ENCODE measurements around the gene ANGPTL8. TPM values are rescaled to one million over a fixed set of nuclear protein-coding genes. Genes with fewer than 3 reads are reported as not detected.

Gene ANGPTL8, protein sequence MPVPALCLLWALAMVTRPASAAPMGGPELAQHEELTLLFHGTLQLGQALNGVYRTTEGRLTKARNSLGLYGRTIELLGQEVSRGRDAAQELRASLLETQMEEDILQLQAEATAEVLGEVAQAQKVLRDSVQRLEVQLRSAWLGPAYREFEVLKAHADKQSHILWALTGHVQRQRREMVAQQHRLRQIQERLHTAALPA
- total RNA-seq = not detected

- Mint-ChIP-seq H3K9me3 (no peaks in the 10 kb centered on the region), H3K27ac (no peak within 1 kb of the TSS), H3K4me1 (peaks cover 4% of the 10 kb centered on the region), H3K27me3 (peaks cover 16% of the 10 kb centered on the region), H3K36me3 (ENCODE audit: low read depth) (no peaks in the 10 kb centered on the region), H3K4me3 (no peak within 1 kb of the TSS)
- no peak for ATAC-seq (replicated peaks)
Observed at GRCh38 chr19:11239377-11240000, at the start of gene ANGPTL8. TSS of gene ANGPTL8 (plus strand) at chr19:11239619. CDS start at chr19:11239638, 19 bp downstream.

DNA sequence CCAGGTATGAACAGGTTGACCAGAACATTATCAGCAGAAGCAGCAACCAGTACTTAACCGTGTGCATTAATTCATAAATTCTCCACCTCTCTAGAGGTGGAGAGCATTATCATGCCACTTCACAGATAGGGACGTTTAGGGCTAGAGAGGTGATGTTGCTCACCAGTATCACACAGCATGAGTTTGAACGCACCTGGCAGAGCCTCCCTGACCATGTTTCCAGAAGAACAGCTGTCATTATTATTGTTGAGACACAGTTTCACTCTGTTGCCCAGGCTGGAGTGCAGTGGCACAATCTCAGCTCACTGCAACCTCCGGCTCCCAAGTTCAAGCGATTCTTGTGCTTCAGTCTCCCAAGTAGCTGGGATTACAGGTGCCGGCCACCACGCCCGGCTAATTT is 48.9 kb upstream of the ANGPTL8 start:
- no peaks in the 10 kb centered on the region for H3K9me3 Mint-ChIP-seq
- no peaks in the 10 kb centered on the region for H3K4me1 Mint-ChIP-seq
- peaks cover 2% of the 10 kb centered on the region for H3K27me3 Mint-ChIP-seq
- no peak for ATAC-seq (replicated peaks)
- H3K4me3 Mint-ChIP-seq = no peak overlapping the region
- H3K36me3 Mint-ChIP-seq (ENCODE audit: low read depth) = no peaks in the 10 kb centered on the region
- no peak overlapping the region for H3K27ac Mint-ChIP-seq

DNA sequence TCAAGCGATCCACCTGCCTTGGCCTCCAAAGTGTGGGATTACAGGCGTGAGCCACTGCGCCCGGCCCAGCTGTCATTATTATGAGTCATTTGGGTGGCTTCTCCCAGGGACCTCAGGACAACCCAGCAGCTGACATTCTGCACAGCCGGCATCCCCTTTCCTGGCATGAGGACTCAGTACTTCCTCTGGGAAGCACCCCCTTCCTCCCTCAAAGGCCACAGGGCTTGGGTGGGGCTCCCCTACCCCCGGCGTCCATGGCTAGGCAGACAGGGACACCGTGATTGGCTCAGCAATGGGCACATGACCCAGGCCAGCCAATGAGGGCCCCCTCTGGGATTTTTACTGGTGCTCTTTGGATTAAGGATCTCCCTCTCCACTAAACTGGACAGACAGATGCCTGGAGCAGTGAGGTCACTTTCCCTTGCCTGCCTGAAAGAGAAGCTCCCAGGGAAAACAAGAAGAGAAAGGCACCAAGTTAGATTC is 48.1 kb upstream of the ANGPTL8 start:
- ATAC-seq (replicated peaks) = peak; percentile 58
- Mint-ChIP-seq H3K4me1 (no peaks in the 10 kb centered on the region), H3K9me3 (no peaks in the 10 kb centered on the region), H3K27me3 (peaks cover 6% of the 10 kb centered on the region), H3K27ac (no peak overlapping the region), H3K36me3 (ENCODE audit: low read depth) (no peaks in the 10 kb centered on the region), H3K4me3 (no peak overlapping the region)

- ATAC-seq (replicated peaks) = no peak
- no peaks in the 10 kb centered on the region for H3K36me3 Mint-ChIP-seq (ENCODE audit: low read depth)
- peaks cover 9% of the 10 kb centered on the region for H3K27me3 Mint-ChIP-seq
- no peak overlapping the region for H3K27ac Mint-ChIP-seq
- H3K4me3 Mint-ChIP-seq = no peak overlapping the region
- H3K9me3 Mint-ChIP-seq = no peaks in the 10 kb centered on the region
- no peaks in the 10 kb centered on the region for H3K4me1 Mint-ChIP-seq
Observed at GRCh38 chr19:11191934-11192333, 47.5 kb upstream of the ANGPTL8 start.

DNA sequence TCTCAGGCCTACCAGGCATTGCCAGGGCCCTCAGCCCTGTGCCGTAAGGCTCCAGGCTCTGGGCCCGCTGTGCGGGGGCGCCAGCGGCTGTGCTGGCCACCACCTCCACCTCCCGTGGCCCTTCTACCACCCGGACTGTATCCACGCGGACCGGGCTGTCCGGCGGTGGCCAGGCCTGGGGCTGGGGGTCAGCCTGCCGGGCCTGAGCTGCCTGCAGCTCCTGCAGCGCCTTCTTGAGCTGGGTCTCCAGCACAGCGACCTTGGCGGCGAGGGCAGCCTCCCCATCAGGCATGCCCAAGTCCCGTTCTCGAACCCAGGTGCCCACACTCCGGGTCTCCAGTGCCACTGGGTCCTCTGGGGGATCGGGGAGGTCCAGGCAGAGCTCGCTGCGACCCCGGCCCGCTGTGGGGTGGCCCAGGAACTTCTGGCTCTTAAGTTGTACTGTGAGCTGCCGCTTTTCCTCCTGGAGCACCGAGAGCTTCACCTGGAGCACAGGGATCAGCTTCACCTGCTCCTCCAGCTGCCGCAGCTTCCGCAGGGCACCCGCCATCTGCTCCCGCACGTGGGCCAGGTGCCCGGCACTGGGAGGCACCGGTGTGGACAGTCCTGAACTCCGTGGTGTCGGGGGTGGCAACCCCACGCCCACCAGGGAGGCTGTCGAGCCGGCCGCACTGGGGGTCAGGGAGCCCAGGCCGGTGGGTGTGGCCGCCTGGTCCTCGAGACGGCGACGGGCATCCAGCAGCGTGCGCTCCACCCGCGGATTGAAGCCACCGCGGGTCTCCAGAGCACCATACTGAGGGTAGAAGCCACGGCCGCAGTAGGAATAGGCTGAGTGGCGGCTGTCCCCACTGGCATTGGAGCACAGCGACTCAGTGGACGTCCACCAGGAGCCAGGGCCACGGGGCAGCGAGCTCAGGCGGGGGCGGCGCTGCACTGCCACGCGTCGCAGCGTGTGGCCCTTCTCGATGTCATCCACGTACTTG is 46.2 kb upstream of the ANGPTL8 start:
- Mint-ChIP-seq H3K9me3 (no peaks in the 10 kb centered on the region), H3K36me3 (ENCODE audit: low read depth) (no peaks in the 10 kb centered on the region), H3K27me3 (peaks cover 9% of the 10 kb centered on the region), H3K4me1 (no peaks in the 10 kb centered on the region), H3K4me3 (no peak overlapping the region), H3K27ac (no peak overlapping the region)
- no peak for ATAC-seq (replicated peaks)

DNA sequence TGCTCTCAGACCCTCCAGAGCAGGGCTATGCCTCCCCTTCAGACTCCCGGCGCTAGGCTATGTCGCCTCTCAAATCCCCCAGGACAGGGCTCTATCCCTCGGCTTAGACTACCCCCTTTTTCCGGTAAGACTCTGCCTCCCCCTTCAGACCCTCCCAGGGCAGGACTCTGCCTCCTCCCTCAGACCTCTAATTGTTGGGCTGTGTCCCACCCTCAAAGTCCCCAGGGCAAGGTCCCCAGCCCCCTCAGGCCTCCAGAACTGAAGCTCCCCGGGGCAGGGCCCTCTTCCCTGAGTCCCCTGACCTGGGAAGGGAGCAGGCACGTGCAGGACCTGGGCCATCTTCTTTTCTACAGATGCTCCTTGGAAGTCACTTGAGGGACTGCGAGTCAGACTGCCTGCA is 45.2 kb upstream of the ANGPTL8 start:
- Mint-ChIP-seq H3K27ac (no peak overlapping the region), H3K4me3 (no peak overlapping the region), H3K4me1 (no peaks in the 10 kb centered on the region), H3K9me3 (no peaks in the 10 kb centered on the region), H3K27me3 (peaks cover 9% of the 10 kb centered on the region), H3K36me3 (ENCODE audit: low read depth) (no peaks in the 10 kb centered on the region)
- ATAC-seq (replicated peaks) = no peak

- Mint-ChIP-seq H3K9me3 (no peaks in the 10 kb centered on the region), H3K4me1 (no peaks in the 10 kb centered on the region), H3K27me3 (peaks cover 9% of the 10 kb centered on the region), H3K27ac (no peak overlapping the region), H3K36me3 (ENCODE audit: low read depth) (no peaks in the 10 kb centered on the region), H3K4me3 (no peak overlapping the region)
- ATAC-seq (replicated peaks) = no peak
Observed at GRCh38 chr19:11194656-11195558, 44.5 kb upstream of the ANGPTL8 start.

DNA sequence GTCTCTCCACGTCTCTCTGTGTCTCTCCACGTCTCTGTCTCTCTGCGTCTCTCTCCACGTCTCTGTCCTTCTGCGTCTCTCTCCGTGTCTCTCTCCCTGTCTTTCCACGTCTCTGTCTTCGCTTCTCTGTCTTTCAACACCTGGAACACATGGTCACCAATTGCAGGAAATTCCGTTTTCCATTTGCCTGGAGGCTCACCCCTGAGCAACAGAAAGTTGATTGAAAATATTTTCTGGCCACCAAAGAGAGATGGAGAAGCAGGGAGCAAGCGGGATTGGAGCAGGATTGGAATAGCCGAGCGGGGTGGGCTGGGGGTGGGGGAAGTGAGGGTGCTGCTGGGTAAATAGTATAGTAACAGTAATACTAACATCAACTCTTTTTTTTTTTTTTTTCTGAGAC is 43.7 kb upstream of the ANGPTL8 start:
- Mint-ChIP-seq H3K27ac (no peak overlapping the region), H3K9me3 (no peaks in the 10 kb centered on the region), H3K4me1 (no peaks in the 10 kb centered on the region), H3K36me3 (ENCODE audit: low read depth) (no peaks in the 10 kb centered on the region), H3K4me3 (no peak overlapping the region), H3K27me3 (peaks cover 9% of the 10 kb centered on the region)
- ATAC-seq (replicated peaks) = no peak

DNA sequence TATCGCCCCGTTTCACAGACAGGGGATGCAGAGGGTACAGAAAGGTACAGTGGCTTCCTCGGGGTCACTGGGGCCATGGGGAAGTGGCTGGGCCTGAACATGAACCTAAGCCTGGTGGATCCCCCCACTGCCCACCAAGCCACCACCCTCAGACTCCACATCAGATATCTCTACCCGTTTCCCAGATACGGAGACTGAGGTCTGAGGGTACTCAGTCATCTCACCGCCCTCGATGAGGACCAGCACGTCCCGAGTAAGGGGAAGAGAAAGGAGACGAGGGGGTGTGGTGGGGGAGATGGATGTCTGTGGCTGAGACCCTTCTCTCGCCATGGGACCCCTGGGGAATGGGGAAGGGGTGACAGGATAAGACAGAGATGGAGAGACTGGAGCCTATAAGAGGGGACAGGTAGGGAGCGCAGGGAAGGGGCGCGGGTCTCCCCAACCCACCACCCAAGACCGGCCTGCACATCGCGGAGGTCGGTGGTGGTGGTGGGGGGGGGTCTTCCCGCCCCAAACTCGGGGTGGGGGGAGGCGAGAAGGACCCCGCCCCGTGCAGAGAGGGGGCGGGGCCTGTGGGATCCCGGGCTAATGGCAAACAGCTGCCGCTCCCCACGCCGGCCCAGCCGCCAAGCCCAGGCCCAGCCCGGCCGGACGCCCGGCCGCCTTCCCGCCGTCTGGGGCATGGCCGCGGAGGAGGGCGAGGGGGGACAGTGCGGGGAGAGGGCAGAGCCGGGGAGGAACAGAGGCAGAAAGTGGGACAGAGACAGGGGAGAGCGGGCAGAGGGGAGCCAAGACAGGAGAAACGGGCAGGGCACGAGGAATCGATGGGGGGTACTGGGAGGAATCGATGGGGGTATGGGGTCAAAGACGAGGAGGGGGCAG is 42.8 kb upstream of the ANGPTL8 start:
- Mint-ChIP-seq H3K4me3 (peak overlapping the region; percentile 55), H3K9me3 (no peaks in the 10 kb centered on the region), H3K36me3 (ENCODE audit: low read depth) (no peaks in the 10 kb centered on the region), H3K4me1 (no peaks in the 10 kb centered on the region), H3K27ac (no peak overlapping the region), H3K27me3 (peaks cover 9% of the 10 kb centered on the region)
- no peak for ATAC-seq (replicated peaks)

- Mint-ChIP-seq H3K27ac (no peak within 1 kb of the TSS), H3K27me3 (peaks cover 9% of the 10 kb centered on the region), H3K4me1 (no peaks in the 10 kb centered on the region), H3K9me3 (no peaks in the 10 kb centered on the region), H3K4me3 (peak within 1 kb of the TSS; percentile 62), H3K36me3 (ENCODE audit: low read depth) (no peaks in the 10 kb centered on the region)
- ATAC-seq (replicated peaks) = peak; percentile 94
Observed at GRCh38 chr19:11197291-11198174, 41.9 kb upstream of the ANGPTL8 start, which contains the start of gene KANK2. TSS of gene KANK2 (minus strand) at chr19:11197545. CDS start at chr19:11194511, 3,034 bp downstream.

GRCh38 chr19:11198175-11198534 is 41.3 kb upstream of the ANGPTL8 start:
- ATAC-seq (replicated peaks) = no peak
- H3K27me3 Mint-ChIP-seq = peaks cover 12% of the 10 kb centered on the region

DNA sequence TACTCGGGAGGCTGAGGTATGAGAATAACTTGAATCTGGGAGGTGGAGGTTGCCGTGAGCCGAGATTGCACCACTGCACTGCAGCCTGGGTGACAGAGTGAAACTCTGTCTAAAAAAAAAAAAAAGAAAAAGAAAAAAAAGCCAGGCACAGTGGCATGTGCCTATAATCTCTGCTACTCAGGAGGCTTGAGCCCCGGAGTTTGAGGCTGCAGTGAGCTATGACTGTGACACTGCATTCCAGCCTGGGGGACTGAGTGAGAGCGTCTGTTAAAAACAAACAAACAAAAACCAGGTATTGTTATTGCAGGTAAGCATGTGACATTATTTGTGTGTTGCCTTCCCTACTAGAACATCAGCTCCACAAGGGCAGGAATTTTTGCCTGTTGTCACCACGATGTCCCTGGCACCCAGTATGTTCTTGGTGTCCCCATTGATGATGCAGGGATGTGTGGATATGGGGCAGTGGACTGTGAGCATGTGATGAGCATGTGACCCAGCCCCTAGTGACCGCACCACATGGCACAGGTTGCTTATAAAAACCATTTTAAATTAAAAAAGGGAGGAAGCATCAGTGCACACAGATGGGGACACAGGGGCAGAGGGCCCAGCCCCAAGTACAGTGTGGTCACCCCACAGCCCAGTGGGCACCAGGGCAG is 40.5 kb upstream of the ANGPTL8 start:
- Mint-ChIP-seq H3K4me1 (no peaks in the 10 kb centered on the region), H3K27me3 (peaks cover 12% of the 10 kb centered on the region), H3K27ac (no peak overlapping the region), H3K36me3 (ENCODE audit: low read depth) (no peaks in the 10 kb centered on the region), H3K4me3 (no peak overlapping the region), H3K9me3 (no peaks in the 10 kb centered on the region)
- no peak for ATAC-seq (replicated peaks)

More at GRCh38 chr19:11198175-11198534, 41.3 kb upstream of the ANGPTL8 start:
- Mint-ChIP-seq H3K27ac (no peak overlapping the region), H3K4me3 (peak overlapping the region; percentile 62), H3K4me1 (no peaks in the 10 kb centered on the region), H3K36me3 (ENCODE audit: low read depth) (no peaks in the 10 kb centered on the region), H3K9me3 (no peaks in the 10 kb centered on the region)
